GM21367 (cell line): ENCODE measurements around the gene MAPK14.
A peak's percentile ranks its signal among the peaks of the same experiment; 100 is the strongest.
"Not testable (repeated sequence)": the region's sequence is repeated elsewhere in the genome, so short reads cannot be mapped to it uniquely, and the experiment has no call there.

Experiments used
- ATAC-seq: cut with Tn5 transposase; IDR thresholded peaks from one replicate; pipeline ENCODE4 v1.9.1; 2021; ENCODE audit not compliant: unreplicated experiment

Gene MAPK14

GRCh38 chr6:36027501-36028087 is at the start of gene MAPK14:
TSS of gene MAPK14 (plus strand) at chr6:36027808. CDS start at chr6:36028158, 350 bp downstream.
- peak; percentile 83 for ATAC-seq

- ATAC-seq, result not testable (repeated sequence)
Measured at GRCh38 chr6:35980126-35980525, 47.5 kb upstream of the MAPK14 start.

- ATAC-seq, result no peak
Measured at GRCh38 chr6:35980991-35981645, 46.5 kb upstream of the MAPK14 start.

GRCh38 chr6:35984701-35985100 is 42.9 kb upstream of the MAPK14 start:
- no peak for ATAC-seq

GRCh38 chr6:35988047-35988446 is 39.6 kb upstream of the MAPK14 start:
- not testable (repeated sequence) for ATAC-seq

GRCh38 chr6:35993150-35993549 is 34.5 kb upstream of the MAPK14 start:
- no peak for ATAC-seq

- no peak for ATAC-seq
Measured at GRCh38 chr6:36000451-36000850, 27.2 kb upstream of the MAPK14 start.

- no peak for ATAC-seq
Measured at GRCh38 chr6:36015666-36016065, 11.9 kb upstream of the MAPK14 start.

- ATAC-seq, result no peak
Measured at GRCh38 chr6:36018339-36018738, 9.3 kb upstream of the MAPK14 start.

- ATAC-seq, result no peak
Measured at GRCh38 chr6:36019167-36019566, 8.4 kb upstream of the MAPK14 start.

- no peak for ATAC-seq
Measured at GRCh38 chr6:36020154-36020553, 7.5 kb upstream of the MAPK14 start.

GRCh38 chr6:36023996-36024795 is 3.4 kb upstream of the MAPK14 start, which contains the start of gene SLC26A8:
TSS of gene SLC26A8 (minus strand) at chr6:36024641. CDS start at chr6:36019707, 4,934 bp downstream.
- ATAC-seq, result no peak

- ATAC-seq, result no peak
Measured at GRCh38 chr6:36025260-36025931, 2.2 kb upstream of the MAPK14 start.

- no peak for ATAC-seq
Measured at GRCh38 chr6:36025932-36026327, 1.7 kb upstream of the MAPK14 start.

GRCh38 chr6:36028088-36028876 is 674 bp downstream of the MAPK14 start:
- ATAC-seq, result peak; percentile 12

GRCh38 chr6:36028877-36029324 is 1.3 kb downstream of the MAPK14 start:
- no peak for ATAC-seq

GRCh38 chr6:36029464-36029863 is 1.9 kb downstream of the MAPK14 start:
- ATAC-seq, result no peak

- ATAC-seq, result no peak
Measured at GRCh38 chr6:36032261-36032660, 4.7 kb downstream of the MAPK14 start.

- not testable (repeated sequence) for ATAC-seq
Measured at GRCh38 chr6:36033144-36033543, 5.5 kb downstream of the MAPK14 start.

GRCh38 chr6:36033935-36034334 is 6.3 kb downstream of the MAPK14 start:
- no peak for ATAC-seq
